Posterior vena cava (tissue), 2 donors: ENCODE data around the gene ARHGAP28. TPM values are rescaled to one million over a fixed set of nuclear protein-coding genes. Genes with fewer than 3 reads are reported as not detected.

Experiments
- DNase-seq: peaks from one replicate; pipeline ENCODE4 v3.0.0-alpha.2; 2020; ENCODE audit warnings: low spot score
- intact Hi-C, 2 donors: fragments of 100-400 bp; cut with DNase I; formaldehyde crosslinking; loops; one replicate each; pipeline versions ENCODE4 v1.14.1 to v1.14.2; 2022 to 2023
- total RNA-seq, 2 donors: library from RNA; stranded (reverse); fragmentation: NEBNext Ultra II Directional; extraction: Animal tissue kit (Norgen Biotek cat#: 25700); gene quantifications; one replicate each; pipeline ENCODE4 v1.2.1, GENCODE V29; 2021
- donor health status: DM: yes; HTN: yes; CAD: no.
- donor health status: DM: yes; HTN: yes; CAD: no.

ARHGAP28 gene
- total RNA-seq, 2 donors from 2014 or later: 15.6 to 26.2 TPM

DNA sequence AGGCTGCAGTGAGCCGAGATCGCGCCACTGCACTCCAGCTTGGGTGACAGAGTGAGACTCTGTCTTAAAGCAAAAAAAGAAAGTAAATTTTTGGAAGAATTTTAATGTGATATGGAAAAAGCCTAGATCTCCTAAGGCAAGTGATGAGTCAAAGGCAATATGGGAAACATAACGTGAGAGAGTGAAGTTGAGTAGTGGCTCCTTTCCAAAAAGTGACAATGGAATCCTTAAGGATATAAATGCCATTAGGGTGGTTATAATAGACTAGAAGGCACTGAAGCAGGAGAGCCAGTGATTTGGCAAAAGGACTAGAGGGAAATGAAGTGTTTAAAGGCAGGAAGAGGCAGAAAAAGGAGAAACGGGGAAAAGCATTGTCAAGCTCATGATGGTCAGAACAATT lies 25.6 kb downstream of the ARHGAP28 start:
- intact Hi-C loops: no loop called here

DNA sequence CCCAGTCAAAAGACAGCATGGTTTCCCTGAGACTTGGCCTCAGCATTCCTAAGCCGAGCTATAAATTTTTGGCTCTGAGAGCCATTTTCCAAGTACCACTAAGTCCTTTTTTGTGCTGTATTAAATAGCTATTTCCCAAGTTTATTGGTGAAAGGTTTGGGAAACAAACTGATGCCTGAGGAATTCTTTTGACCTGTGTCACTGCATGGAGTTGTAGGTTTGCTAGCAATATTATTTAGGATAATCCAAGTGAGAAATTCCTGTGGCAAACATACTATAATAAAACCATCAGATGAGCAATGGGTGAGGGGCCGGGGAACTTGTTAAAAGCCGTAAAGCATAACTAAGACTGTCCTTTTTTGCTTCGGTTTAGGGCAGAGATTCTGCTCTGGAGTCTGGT lies 28.4 kb downstream of the ARHGAP28 start:
- intact Hi-C loops: no loop called here
- DNase-seq: no peak

More for the DNA sequence above, 25.6 kb downstream of the ARHGAP28 start:
- DNase-seq: no peak

DNA sequence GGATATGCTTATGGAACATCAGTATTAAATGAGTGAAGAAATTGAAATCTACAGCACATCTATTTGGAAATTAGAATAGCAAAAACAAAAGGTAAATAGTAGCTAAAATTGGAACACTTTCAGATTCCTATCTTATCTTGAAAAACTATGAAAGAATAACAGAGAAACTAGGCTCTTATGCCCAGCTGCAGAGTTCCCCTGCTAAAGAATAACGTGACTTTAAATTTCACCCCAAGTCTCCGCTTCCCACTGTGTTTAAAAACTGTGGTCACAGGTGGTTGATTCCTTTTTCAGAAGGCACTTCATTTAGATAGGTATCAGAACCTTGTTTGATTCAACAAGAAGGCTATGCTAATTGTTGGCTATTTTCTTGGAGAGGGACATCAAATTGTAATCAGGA lies 30.1 kb downstream of the ARHGAP28 start:
- intact Hi-C loops: no loop called here
- DNase-seq: no peak

DNA sequence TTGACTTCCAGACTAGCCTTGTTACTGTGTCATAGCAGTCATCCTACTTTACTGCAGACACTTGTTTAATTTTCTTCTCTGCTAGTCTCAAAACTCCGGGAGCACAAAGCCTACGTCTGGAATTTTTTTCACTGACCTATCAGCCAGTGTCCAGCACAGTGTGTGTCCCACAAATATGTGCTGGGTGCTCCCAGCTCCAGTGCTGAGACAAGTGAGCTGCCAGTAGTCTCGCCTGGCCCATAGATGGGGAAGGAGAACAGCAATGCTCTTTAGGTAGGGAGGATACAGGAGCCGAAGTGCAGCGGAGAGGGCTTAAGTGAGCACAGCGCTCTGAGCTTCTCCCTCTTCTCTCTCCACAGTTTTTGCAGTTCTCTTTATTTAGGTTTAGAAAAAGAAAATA lies 34.0 kb downstream of the ARHGAP28 start:
- intact Hi-C loops: loop anchor here in 1 of 2 donors (10.0 kb wide), 1 partner anchor 111 kb away; no protein-coding TSS in a partner anchor
- DNase-seq: no peak

DNA sequence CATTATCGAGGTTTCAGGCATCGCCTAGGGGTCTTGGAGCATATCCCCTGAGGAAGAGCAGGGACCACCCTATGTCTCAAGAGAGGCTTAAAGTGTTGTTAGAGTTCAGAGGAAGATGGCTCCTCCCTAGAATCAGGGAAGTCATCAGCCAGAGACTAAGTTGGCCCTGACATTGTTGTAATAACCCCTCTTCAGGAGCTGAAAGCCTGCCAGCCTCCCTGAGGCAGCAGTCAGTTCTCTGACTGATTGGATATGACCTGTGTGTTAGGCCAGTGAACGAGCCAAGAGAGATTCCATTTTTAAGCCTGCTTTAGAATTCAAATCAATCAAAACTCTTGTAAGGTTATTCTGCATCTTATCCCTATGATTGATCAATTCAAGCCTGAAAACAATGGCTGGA lies 34.9 kb downstream of the ARHGAP28 start:
- no peak for DNase-seq
- intact Hi-C loops: loop anchor here in 1 of 2 donors (10.0 kb wide), 1 partner anchor 110 kb away; no protein-coding TSS in a partner anchor

DNA sequence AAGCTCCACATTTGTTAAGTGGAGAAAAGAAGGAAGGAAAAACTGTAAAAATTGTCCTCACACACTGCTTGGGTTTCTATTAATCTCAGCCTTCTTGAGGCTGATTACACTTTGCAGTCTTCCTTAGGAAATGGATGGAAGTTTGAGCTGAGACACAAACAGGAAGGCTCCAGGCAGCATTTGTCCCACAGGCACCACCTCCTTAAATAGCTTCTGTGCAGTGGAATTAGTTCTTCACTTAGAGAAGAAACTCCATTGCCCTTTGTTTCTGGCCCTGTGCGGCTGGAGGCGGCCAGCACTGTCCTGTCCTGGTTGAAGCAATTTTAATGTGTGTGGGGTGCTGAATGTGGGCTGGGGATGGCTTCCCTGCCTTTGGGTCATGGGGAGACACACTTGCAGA lies 44.3 kb downstream of the ARHGAP28 start:
- no peak for DNase-seq
- intact Hi-C loops: no loop called here

DNA sequence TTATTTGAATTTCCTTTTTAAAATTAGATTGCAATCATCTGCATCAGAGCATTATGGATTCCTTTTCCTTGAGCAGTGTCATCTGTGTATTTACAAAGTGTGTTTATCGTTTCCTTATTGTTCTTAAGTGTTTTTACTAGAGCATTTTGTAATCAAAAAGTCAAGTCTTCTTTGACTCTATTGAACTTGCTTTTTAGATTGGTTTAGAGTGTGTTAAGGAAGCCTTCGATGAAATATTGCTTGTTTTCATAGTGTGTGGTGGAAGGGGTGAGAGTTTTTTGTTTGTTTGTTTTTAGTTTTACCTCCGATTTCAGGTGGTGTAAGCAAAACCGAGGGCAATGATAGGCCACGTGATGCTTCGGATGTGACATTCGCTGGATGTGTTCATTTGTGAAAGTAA lies 45.7 kb downstream of the ARHGAP28 start:
- DNase-seq: no peak
- intact Hi-C loops: no loop called here

DNA sequence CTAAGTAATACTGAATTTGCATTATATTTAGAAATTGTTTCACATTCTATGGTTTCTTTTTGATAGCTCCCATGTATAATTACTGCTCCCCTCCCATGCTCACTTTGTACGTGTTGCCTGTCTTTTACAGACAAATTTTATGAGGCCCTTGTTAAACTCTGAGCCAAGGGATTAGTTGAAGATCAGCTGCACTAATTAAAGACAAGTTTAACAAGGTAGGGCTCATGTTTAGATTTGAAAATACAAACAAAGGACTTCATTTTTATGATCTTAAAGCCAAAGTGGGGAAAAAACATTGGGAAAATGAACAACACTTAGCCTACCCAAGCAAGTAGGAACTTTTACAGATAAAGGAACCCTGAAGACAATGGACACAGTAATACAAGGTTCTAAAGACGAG lies 46.2 kb downstream of the ARHGAP28 start:
- DNase-seq: no peak
- intact Hi-C loops: no loop called here

DNA sequence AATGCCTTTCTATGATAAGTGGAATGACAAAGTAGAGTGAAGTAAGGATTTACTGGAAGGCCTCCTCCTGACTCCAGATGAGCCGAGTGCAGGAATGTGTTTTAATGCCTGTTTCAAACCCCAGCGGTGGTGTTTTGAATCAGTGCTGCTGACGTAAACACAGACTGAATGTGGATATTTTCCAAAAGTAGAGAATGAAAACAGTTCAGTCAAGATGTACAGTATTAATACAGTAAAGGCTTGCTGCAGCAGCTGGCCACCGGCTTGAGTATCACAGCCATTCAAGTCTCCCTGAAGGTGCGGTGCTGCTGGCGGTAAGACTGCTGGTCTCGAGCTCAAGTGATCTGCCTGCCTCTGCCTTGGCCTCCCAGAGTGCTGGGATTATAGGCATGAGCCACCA lies 46.7 kb downstream of the ARHGAP28 start:
- no peak for DNase-seq
- intact Hi-C loops: no loop called here

DNA sequence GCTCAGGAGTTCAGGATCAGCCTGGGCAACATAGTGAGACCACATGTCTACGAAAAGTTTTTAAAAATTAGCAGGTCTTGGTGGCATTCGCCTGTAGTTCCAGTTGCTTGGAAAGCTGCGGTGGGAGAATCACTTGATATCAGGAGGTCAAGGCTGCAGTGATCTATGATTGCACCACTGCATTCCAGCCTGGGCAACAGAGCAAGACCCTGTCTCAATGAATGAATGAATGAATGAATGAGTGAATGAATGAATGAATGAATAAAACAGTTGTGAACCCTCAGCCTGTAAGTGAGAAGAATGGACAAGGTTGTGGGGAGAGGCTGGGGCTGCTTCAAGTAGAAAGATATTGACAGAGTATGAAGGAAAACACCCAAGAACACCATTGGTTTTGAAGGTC lies 48.0 kb downstream of the ARHGAP28 start:
- intact Hi-C loops: no loop called here
- no peak for DNase-seq

DNA sequence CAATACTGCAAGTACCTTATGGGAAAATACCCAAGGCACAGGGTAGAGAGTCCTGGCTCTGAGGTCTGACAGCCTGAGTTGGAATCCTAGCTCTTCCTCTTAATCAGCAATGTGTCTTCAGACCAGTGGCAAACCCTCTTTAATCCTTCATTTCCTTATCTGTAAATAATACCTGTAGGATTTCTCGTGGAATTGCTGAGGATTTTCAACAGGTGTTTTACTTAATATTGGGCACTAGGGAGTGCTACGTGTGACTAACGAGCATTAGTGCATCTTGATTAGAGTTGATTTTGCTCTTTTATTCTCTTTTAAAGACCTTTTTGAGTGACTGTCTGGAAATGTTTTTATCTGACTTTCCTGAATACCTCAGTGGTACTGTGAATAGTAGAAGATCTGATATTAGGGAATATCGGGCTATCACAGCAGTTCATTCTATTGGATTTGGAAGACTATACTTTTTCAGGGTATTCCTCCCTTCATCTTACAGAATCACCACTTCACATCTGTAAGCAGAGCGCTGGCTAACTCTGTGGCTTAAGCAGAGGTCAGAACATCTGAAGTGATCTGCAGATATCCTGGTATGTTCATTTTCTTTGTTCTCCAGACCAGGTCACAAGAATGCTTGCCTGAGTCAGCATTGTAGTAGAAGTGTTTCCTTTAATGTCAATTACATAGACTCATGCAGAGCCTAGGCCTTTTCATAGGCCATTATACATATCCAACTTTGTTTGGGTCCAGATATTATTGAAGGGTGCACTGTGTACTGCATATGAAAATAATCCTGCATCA lies 49.1 kb downstream of the ARHGAP28 start:
- intact Hi-C loops: no loop called here

DNA sequence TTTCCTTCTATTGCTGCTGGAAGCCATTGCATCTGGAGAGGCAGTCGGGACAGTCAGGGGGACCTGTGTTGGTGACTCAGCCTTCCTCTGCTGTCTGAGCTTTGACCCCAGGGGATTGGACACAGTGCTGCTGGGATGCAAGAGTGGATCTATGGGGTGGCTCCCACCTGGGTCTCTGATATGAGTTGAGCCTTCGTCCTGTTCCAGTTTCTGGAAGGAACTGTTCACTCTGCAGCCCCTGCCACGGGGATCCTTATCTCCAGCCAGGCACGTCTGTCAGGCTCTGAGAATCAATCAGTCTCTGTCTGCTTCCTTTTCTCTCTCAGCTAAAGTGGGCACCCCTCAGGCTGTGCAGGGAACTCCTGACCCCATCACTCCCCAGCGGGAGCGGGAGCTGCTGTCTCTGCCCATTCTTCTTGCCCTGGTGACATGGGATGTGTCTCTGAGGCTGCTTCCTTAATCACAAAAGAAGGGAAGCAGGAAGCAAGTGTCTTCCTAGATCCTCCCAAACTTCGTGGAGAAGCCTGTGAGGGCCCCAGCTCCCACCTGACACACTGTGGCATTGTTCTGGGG lies 51.7 kb downstream of the ARHGAP28 start:
- intact Hi-C loops: loop anchor here in 1 of 2 donors (10.0 kb wide), 1 partner anchor 46 kb away; no protein-coding TSS in a partner anchor
- no peak for DNase-seq

More for the DNA sequence above, 49.1 kb downstream of the ARHGAP28 start:
- DNase-seq: no peak

DNA sequence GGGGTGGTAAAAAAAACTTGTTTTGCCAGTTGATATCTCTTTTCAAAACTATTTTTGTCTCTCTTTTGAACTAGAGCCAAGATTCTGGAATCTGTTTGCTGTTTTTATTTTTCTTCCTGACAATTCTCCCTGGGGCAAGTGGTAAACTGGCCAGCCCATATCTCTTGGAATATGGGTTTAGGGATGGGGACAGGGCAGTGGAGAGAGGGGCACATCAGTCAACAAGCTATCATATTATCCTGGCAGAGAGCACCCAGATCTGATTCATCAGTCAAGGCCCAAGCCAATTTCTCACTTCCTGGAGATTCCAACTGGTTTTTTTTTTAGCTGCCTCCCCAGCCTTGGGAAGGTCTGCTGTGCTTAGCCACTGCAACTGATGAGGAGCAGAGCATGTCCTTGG lies 52.3 kb downstream of the ARHGAP28 start:
- DNase-seq: no peak
- intact Hi-C loops: loop anchor here in 1 of 2 donors (10.0 kb wide), 1 partner anchor 47 kb away; no protein-coding TSS in a partner anchor

DNA sequence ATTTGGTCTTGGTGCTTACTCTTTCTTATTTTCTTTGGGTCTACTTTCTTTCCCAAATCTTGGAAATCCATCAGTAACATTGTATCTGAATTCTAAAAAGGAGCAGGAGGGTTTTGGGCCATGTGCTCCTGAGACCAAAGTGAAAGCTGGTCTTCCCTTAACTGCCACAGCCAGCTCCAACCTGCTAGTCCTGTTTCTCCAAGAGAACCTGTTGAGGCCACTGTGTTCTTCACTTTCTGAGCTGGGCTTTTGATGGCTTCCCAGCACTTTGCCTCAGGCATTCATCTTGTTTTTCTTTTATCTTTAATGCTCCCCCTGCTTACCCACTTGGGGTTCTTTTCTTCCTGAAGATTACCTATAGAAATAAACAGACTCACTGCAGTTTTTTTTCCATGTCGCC lies 53.3 kb downstream of the ARHGAP28 start:
- intact Hi-C loops: loop anchor here in 1 of 2 donors (10.0 kb wide), 1 partner anchor 48 kb away; no protein-coding TSS in a partner anchor
- no peak for DNase-seq

DNA sequence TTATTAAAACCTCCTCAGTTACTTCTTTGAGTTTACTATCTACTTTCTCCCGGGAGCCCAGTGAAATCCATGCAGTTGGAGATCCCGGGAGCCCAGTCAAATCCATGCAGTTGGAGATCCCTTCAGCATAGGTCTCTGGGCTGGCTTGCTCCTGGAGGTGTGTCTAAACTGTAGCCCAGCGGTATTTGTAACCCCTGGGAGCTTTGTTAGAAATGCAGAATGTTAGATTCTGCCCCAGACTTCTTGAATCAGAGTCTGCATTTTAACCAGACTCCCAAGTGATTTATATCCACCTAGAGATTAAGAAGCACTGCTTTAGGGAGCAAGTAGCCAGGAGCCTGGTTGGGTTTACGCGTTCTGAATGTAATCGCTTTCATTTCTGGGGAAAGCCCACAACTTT lies 54.5 kb downstream of the ARHGAP28 start:
- intact Hi-C loops: loop anchor here in 1 of 2 donors (10.0 kb wide), 1 partner anchor 49 kb away; no protein-coding TSS in a partner anchor
- no peak for DNase-seq

DNA sequence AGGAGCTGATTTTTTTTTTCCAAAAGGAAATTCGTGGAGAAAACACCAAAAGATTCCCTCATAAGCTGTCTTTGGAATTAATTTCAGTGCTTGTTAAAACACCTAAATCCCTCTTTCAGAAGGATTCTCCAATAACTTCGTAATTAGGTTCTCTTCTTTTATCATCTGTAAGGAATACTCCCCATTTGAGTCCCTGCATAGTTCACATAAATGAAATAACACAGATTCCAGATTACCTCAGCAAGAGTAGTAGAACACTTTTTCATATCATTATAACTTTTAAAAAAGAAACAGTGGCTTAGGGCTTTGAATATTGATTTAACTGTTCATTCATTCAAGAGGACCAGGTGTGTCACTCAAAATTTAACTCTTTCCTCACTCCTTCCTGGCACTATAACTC lies 55.5 kb downstream of the ARHGAP28 start:
- intact Hi-C loops: loop anchor here in 1 of 2 donors (10.0 kb wide), 1 partner anchor 50 kb away; no protein-coding TSS in a partner anchor

DNA sequence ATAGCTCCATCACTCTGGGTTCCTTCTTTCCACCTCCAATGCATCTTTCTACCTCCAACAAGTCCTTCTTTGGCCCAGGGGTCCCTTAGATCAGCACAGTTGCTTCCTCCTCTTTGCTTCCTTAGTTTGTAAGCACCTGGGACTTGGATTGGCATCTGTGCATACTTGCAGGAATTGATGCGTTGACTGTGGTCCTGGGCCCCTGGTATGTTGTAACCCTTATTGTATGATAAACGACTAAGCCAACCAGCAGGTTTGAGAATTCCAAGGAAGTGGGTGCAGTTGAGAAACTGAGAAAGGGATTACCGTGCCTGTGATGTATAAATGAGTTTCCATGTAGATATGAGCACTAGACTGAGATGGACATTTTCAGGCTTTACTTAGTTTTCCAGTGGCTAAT lies 55.9 kb downstream of the ARHGAP28 start:
- DNase-seq: no peak
- intact Hi-C loops: loop anchor here in 1 of 2 donors (10.0 kb wide), 1 partner anchor 51 kb away; no protein-coding TSS in a partner anchor

More for the DNA sequence above, 55.5 kb downstream of the ARHGAP28 start:
- no peak for DNase-seq

DNA sequence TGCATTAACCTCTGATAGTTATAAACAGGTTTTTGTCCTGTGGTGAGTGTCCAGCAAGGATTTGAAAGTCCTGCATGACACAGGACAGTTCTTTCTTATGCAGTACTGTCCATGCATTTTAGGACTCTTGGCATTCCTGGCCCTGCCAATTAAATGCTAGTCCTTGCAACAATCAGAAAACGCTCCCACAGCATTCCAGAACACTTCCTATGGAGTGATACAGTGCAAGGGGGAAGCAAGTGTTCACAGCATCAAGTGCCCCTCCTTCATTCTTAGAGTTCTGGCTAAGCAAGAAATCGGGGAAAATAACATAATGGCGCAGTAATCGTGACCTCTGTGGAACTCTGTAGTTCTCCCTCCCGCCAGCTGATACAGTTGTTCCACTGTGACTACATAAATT lies 62.9 kb downstream of the ARHGAP28 start:
- DNase-seq: no peak
- intact Hi-C loops: no loop called here

DNA sequence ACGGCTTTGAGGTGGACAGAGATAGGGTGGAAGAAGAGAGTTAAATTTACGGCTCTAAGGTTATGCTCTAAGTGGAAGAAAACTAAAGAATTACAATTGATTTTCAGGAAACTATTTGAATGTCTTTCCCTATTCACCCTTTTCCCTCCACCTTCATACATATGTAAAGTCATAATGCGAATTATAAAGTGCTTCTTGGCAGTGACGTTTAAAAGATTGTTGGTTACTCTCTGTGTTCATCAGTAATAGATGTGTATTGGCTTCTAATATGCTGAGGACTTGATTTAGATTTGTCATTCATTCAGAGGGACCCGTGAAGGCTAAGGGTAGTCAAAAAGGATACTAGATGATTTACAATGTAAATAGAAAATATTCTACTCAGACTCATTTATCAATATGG lies 63.9 kb downstream of the ARHGAP28 start:
- intact Hi-C loops: no loop called here

DNA sequence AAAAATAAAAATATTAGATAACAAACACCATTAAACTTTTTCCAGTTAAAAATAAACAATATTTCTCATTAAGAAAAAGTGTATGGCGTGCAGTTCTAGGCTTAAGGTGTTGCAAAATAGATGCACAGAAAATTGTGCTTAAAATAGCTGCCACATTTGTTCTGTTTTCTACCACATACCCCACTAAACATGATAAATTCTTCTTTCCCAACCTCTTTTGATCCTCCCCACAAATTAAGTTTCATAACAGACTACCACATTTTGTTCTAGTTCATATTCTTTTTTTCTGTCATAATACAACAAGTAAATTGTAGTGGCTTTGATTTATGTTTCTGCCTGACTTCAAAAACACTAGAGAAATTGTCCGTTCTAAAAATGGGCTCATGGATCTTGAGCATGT lies 64.5 kb downstream of the ARHGAP28 start:
- no peak for DNase-seq
- intact Hi-C loops: no loop called here

More for the DNA sequence above, 63.9 kb downstream of the ARHGAP28 start:
- DNase-seq: no peak
